ENCODE data around the gene LRG1. TPM values are rescaled to one million over a fixed set of nuclear protein-coding genes. Genes with fewer than 3 reads are reported as not detected.

Gene LRG1
- total and polyA plus RNA-seq, 2 of the 13 experiments (the other 11 are each of a cell fraction or from before 2014, with no cell fraction given) = 12.0 to 39.3 TPM

DNA sequence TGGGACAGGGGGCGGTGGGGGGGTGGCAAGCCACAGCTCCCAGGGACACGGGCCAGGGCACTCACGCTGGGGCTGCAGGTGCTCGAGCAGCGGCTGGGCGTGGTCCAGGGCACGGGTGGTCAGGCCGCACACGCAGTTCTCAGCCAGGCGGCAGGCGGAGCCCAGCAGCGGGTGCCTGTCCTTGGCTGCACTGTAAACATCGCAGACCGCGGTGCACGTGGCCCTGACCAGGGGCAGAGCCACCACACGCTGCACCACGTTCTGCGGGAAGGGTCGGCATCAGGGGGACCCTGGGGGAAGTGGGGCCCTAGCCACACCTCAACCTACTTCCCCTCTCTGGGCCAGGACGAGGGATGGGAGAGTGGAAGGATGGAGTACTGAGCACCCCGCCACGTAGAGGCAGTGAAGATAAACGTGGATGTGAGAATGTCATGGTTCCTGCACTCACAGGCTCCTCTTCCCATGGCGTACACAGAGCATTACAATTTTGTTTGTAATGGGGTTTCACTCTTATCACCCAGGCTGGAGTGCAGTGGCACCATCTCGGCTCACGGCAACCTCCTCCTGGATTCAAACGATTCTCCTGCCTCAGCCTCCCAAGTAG lies 8.2 kb downstream of the LRG1 start (continued):
- TF ChIP-seq ARHGAP35 (CRISPR knock-in tag; IDR thresholded peaks at IDR 0.05; ENCODE audit: borderline replicate concordance) = no peak; the same call in 1 of the 2 replicates
- TF ChIP-seq, protein P1, sequence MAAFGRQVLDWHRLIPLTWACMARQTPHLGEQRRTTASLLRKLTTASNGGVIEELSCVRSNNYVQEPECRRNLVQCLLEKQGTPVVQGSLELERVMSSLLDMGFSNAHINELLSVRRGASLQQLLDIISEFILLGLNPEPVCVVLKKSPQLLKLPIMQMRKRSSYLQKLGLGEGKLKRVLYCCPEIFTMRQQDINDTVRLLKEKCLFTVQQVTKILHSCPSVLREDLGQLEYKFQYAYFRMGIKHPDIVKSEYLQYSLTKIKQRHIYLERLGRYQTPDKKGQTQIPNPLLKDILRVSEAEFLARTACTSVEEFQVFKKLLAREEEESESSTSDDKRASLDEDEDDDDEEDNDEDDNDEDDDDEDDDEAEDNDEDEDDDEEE (CRISPR knock-in tag; IDR thresholded peaks at IDR 0.05) = 0 out of 2 replicates have a peak, but pooled peaks have one; percentile 57
- no peak for TF ChIP-seq NONO (IDR thresholded peaks at IDR 0.05)
- peak; percentile 59; the same call in 1 of the 2 replicates for TF ChIP-seq NONO (CRISPR knock-in tag; conservative IDR thresholded peaks at IDR 0.05)
- TF ChIP-seq NAIF1 (CRISPR knock-in tag; IDR thresholded peaks at IDR 0.05; ENCODE audit: borderline replicate concordance) = no peak
- TF ChIP-seq, protein P2, sequence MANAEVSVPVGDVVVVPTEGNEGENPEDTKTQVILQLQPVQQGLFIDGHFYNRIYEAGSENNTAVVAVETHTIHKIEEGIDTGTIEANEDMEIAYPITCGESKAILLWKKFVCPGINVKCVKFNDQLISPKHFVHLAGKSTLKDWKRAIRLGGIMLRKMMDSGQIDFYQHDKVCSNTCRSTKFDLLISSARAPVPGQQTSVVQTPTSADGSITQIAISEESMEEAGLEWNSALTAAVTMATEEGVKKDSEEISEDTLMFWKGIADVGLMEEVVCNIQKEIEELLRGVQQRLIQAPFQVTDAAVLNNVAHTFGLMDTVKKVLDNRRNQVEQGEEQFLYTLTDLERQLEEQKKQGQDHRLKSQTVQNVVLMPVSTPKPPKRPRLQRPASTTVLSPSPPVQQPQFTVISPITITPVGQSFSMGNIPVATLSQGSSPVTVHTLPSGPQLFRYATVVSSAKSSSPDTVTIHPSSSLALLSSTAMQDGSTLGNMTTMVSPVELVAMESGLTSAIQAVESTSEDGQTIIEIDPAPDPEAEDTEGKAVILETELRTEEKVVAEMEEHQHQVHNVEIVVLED (CRISPR knock-in tag; IDR thresholded peaks at IDR 0.05; ENCODE audit: borderline replicate concordance) = peak; percentile 40; the same call in 1 of the 2 replicates
- TF ChIP-seq, protein P3, sequence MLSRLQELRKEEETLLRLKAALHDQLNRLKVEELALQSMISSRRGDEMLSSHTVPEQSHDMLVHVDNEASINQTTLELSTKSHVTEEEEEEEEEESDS (CRISPR knock-in tag; IDR thresholded peaks at IDR 0.05; ENCODE audit: borderline replicate concordance) = no peak
- TF ChIP-seq HMGA1 (CRISPR knock-in tag; conservative IDR thresholded peaks at IDR 0.05) = no peak
- TF ChIP-seq, protein P4, sequence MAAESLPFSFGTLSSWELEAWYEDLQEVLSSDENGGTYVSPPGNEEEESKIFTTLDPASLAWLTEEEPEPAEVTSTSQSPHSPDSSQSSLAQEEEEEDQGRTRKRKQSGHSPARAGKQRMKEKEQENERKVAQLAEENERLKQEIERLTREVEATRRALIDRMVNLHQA (CRISPR knock-in tag; IDR thresholded peaks at IDR 0.05) = no peak
- peak; percentile 95 for TF ChIP-seq ZNF546 (CRISPR knock-in tag; conservative IDR thresholded peaks at IDR 0.05)
- TF ChIP-seq ZNF619 (CRISPR knock-in tag; IDR thresholded peaks at IDR 0.05) = peak; percentile 76; the same call in 1 of the 2 replicates
- peak; percentile 79; the same call in 1 of the 2 replicates for TF ChIP-seq ZMYM3 (CRISPR knock-in tag; IDR thresholded peaks at IDR 0.05)
